ENCODE data around the gene MUSK.

GRCh38 chr9:110784309-110784708 is 115.7 kb downstream of the MUSK start:
- TF ChIP-seq CTCF (conservative IDR thresholded peaks at IDR 0.05; ENCODE audit: low read depth, low read length) = no peak
- no peak for TF ChIP-seq EZH2 (IDR thresholded peaks at IDR 0.05; ENCODE audit: low read length, unreplicated experiment)

Measured in PC-3 (cell line).